NCI-H82 treated with DMSO at 0.1 percent for 48 hours (cell line): ENCODE data around the gene KLHL2.
"Not testable (repeated sequence)": the region's sequence is repeated elsewhere in the genome, so short reads cannot be mapped to it uniquely, and the experiment has no call there.

Experiments
- DNase-seq: peaks from one replicate; lab custom pipeline; 2025; ENCODE audit not compliant: unreplicated experiment; lab: John Stamatoyannopoulos, UW

The KLHL2 gene

GRCh38 chr4:165327211-165328100, 120.1 kb downstream of the KLHL2 start, which contains the start of gene MSMO1:
Gene MSMO1, plus strand, starts transcription at chr4:165327669. Its CDS starts 5,702 bp downstream, at chr4:165333371.
- peak; percentile 78 for DNase-seq

- no peak for DNase-seq
These were observed 120.7 kb downstream of the KLHL2 start for GRCh38 chr4:165328101-165328425.

- DNase-seq, result no peak
These were observed 121.3 kb downstream of the KLHL2 start for GRCh38 chr4:165328708-165329107.

- DNase-seq, result no peak
These were observed 122.7 kb downstream of the KLHL2 start for GRCh38 chr4:165330071-165330470.

GRCh38 chr4:165330666-165331065, 123.3 kb downstream of the KLHL2 start:
- no peak for DNase-seq

GRCh38 chr4:165331359-165331758, 124.0 kb downstream of the KLHL2 start:
- DNase-seq, result no peak

- no peak for DNase-seq
These were observed 124.5 kb downstream of the KLHL2 start for GRCh38 chr4:165331823-165332222.

GRCh38 chr4:165332502-165332901, 125.1 kb downstream of the KLHL2 start:
- no peak for DNase-seq

GRCh38 chr4:165335163-165335703, 127.9 kb downstream of the KLHL2 start:
- no peak for DNase-seq

GRCh38 chr4:165336743-165337142, 129.4 kb downstream of the KLHL2 start:
- no peak for DNase-seq

GRCh38 chr4:165342340-165342739, 135.0 kb downstream of the KLHL2 start:
- not testable (repeated sequence) for DNase-seq

GRCh38 chr4:165343353-165344191, 136.2 kb downstream of the KLHL2 start:
- no peak for DNase-seq

GRCh38 chr4:165345666-165346417, 138.5 kb downstream of the KLHL2 start:
- no peak for DNase-seq

GRCh38 chr4:165347647-165348569, 140.5 kb downstream of the KLHL2 start:
- no peak for DNase-seq

- DNase-seq, result no peak
These were observed 144.2 kb downstream of the KLHL2 start for GRCh38 chr4:165351359-165352130.

GRCh38 chr4:165355900-165356300, 148.5 kb downstream of the KLHL2 start:
- peak; percentile 30 for DNase-seq

GRCh38 chr4:165359506-165359905, 152.1 kb downstream of the KLHL2 start:
- DNase-seq, result no peak

- DNase-seq, result no peak
These were observed 152.8 kb downstream of the KLHL2 start for GRCh38 chr4:165360041-165360695.
